Measurements from ENCODE around the gene CYP46A1. TPM values are rescaled to one million over a fixed set of nuclear protein-coding genes. Genes with fewer than 3 reads are reported as not detected.

CYP46A1 gene
- total RNA-seq, 1 experiment from 2014 or later, result not detected

DNA sequence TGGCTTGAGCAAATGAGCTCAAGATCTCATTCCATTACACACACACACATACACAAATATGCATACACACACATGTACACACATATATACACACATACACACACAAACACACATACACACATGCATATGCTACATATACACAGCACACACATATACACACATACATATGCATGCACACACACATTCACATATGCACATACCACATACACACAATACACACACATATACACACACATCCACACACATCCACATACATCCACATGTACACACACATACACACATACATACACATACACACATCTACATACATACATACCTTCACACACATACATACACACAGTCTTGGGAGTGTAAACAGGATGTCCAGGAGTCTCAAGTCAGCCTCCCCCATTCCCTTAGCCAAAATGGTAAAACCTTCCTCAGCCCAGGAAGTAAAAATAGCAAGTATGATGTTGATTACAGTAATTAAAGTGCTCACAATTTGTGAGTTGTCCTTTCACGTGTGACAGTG lies 26.4 kb upstream of the CYP46A1 start:
- no peak for DNase-seq
- H3K9me3 ChIP-seq (ENCODE audit: insufficient read depth, low read depth), result no peaks in the 10 kb centered on the region
- H3K27ac ChIP-seq, result no peak overlapping the region
- ChIA-PET POLR2A (ENCODE audit: unreplicated experiment) (no interaction called here), CTCF (no interaction called here)
- no peaks in the 10 kb centered on the region for H3K79me2 ChIP-seq (ENCODE audit: low read depth)
- H3K4me1 ChIP-seq (replicated peaks; ENCODE audit: insufficient read depth), result no peaks in the 10 kb centered on the region
- no peak overlapping the region for H3K4me3 ChIP-seq
- H3K4me2 ChIP-seq, result no peak overlapping the region
- BruUV-seq (replicated peaks), result no TSS peak
- no peak for TF ChIP-seq EZH2 (IDR thresholded peaks at IDR 0.05; ENCODE audit: low read depth)
- TF ChIP-seq, protein P1, sequence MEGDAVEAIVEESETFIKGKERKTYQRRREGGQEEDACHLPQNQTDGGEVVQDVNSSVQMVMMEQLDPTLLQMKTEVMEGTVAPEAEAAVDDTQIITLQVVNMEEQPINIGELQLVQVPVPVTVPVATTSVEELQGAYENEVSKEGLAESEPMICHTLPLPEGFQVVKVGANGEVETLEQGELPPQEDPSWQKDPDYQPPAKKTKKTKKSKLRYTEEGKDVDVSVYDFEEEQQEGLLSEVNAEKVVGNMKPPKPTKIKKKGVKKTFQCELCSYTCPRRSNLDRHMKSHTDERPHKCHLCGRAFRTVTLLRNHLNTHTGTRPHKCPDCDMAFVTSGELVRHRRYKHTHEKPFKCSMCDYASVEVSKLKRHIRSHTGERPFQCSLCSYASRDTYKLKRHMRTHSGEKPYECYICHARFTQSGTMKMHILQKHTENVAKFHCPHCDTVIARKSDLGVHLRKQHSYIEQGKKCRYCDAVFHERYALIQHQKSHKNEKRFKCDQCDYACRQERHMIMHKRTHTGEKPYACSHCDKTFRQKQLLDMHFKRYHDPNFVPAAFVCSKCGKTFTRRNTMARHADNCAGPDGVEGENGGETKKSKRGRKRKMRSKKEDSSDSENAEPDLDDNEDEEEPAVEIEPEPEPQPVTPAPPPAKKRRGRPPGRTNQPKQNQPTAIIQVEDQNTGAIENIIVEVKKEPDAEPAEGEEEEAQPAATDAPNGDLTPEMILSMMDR (conservative IDR thresholded peaks at IDR 0.05), result no peak
- no peaks in the 10 kb centered on the region for H3K36me3 ChIP-seq (ENCODE audit: low read depth)
- intact Hi-C loops (cut with micrococcal nuclease; ENCODE audit: unreplicated experiment), result no loop called here
- H4K20me1 ChIP-seq (ENCODE audit: insufficient read depth), result no peaks in the 10 kb centered on the region
- H3K9me2 ChIP-seq (ENCODE audit: insufficient read depth), result no peaks in the 10 kb centered on the region
- no peaks in the 10 kb centered on the region for H3F3A ChIP-seq (ENCODE audit: insufficient read depth, low read depth)
- H2AFZ ChIP-seq, result no peak overlapping the region
- H3K27me3 ChIP-seq (ENCODE audit: insufficient read depth, low read depth), result 0 out of 2 replicates have a peak, but pooled peaks cover 3% of the 10 kb centered on the region

DNA sequence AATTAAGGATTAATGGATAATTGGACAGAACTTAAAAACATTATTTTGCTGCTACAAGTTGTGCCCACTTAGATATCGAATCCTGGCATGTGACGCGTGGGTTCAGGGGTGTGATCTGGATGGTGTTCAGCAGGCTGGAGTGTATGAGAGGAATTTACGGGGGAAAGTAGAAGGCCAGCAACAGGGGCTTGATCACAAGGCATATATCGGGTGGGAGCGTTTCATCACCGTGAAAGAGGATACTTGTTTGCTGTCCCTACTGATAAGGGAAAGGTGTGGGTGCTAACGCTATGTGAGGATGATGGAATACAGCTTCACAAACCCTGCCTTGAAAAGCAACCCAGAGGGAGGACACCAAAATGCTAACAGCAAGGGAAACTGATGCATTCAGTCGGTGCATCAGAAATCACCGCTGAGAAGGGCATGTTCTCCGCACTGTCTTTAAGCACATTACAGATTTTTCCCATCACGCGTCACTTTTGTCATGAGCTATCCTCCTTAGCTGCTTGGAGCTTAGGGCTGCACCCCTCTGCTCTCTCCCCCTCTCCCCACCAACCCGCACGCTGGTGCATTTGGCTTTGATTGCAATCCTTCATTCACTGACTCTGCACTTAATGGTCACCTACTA lies 25.8 kb upstream of the CYP46A1 start:
- Histone ChIP-seq H3K4me3 (no peak overlapping the region), H2AFZ (no peak overlapping the region), H3K4me1 (replicated peaks; ENCODE audit: insufficient read depth) (no peaks in the 10 kb centered on the region), H3K4me2 (no peak overlapping the region), H3K27ac (no peak overlapping the region), H3K36me3 (ENCODE audit: low read depth) (no peaks in the 10 kb centered on the region), H3K9me3 (ENCODE audit: insufficient read depth, low read depth) (no peaks in the 10 kb centered on the region), H3K79me2 (ENCODE audit: low read depth) (no peaks in the 10 kb centered on the region), H3F3A (ENCODE audit: insufficient read depth, low read depth) (no peaks in the 10 kb centered on the region), H3K9me2 (ENCODE audit: insufficient read depth) (no peaks in the 10 kb centered on the region), H3K27me3 (ENCODE audit: insufficient read depth, low read depth) (0 out of 2 replicates have a peak, but pooled peaks cover 3% of the 10 kb centered on the region), H4K20me1 (ENCODE audit: insufficient read depth) (no peaks in the 10 kb centered on the region)
- ChIA-PET CTCF (no interaction called here), POLR2A (ENCODE audit: unreplicated experiment) (no interaction called here)
- TF ChIP-seq EZH2 (IDR thresholded peaks at IDR 0.05; ENCODE audit: low read depth), result no peak
- TF ChIP-seq, protein P1 (conservative IDR thresholded peaks at IDR 0.05), result no peak
- BruUV-seq (replicated peaks), result no TSS peak
- no peak for DNase-seq
- intact Hi-C loops (cut with micrococcal nuclease; ENCODE audit: unreplicated experiment), result no loop called here

DNA sequence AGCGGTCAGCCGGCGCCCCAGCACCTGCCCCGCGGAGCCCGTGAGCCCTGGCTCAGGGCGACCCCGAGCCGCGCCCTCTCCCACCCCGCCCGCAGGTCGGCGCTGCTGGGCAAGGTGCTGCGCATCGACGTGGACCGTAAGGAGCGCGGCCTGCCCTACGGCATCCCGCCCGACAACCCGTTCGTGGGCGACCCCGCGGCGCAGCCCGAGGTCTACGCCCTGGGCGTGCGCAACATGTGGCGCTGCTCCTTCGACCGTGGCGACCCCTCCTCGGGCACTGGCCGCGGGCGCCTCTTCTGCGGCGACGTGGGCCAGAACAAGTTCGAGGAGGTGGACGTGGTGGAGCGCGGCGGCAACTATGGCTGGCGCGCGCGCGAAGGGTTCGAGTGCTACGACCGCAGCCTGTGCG lies 24.8 kb upstream of the CYP46A1 start:
- no peaks in the 10 kb centered on the region for H4K20me1 ChIP-seq (ENCODE audit: insufficient read depth)
- no peak for DNase-seq
- no TSS peak for BruUV-seq (replicated peaks)
- ChIA-PET POLR2A (ENCODE audit: unreplicated experiment) (no interaction called here), CTCF (no interaction called here)
- H3F3A ChIP-seq (ENCODE audit: insufficient read depth, low read depth), result no peaks in the 10 kb centered on the region
- H3K27me3 ChIP-seq (ENCODE audit: insufficient read depth, low read depth), result 0 out of 2 replicates have a peak, but pooled peaks cover 3% of the 10 kb centered on the region
- H3K4me3 ChIP-seq, result no peak overlapping the region
- intact Hi-C loops (cut with micrococcal nuclease; ENCODE audit: unreplicated experiment), result no loop called here
- H3K4me1 ChIP-seq (replicated peaks; ENCODE audit: insufficient read depth), result no peaks in the 10 kb centered on the region
- TF ChIP-seq, protein P1 (conservative IDR thresholded peaks at IDR 0.05), result no peak
- no peak for TF ChIP-seq EZH2 (IDR thresholded peaks at IDR 0.05; ENCODE audit: low read depth)
- no peaks in the 10 kb centered on the region for H3K9me2 ChIP-seq (ENCODE audit: insufficient read depth)
- H3K36me3 ChIP-seq (ENCODE audit: low read depth), result no peaks in the 10 kb centered on the region
- H3K79me2 ChIP-seq (ENCODE audit: low read depth), result no peaks in the 10 kb centered on the region
- H3K4me2 ChIP-seq, result no peak overlapping the region
- H3K27ac ChIP-seq, result no peak overlapping the region
- H3K9me3 ChIP-seq (ENCODE audit: insufficient read depth, low read depth), result no peaks in the 10 kb centered on the region
- H2AFZ ChIP-seq, result no peak overlapping the region
